Stimulated activated CD4-positive, alpha-beta T cell treated with anti-CD3 and anti-CD28 coated beads, TNF-alpha, amount 100 ng/mL, for 48 hours (primary cell): ENCODE results near the gene MTG1.
"Not testable (repeated sequence)": the region's sequence is repeated elsewhere in the genome, so short reads cannot be mapped to it uniquely, and the experiment has no call there.

ENCODE experiments used
- DNase-seq, 3 donors: peaks; one replicate each; pipeline ENCODE4 v3.0.0-alpha.2; 2020; ENCODE audit warnings: low read depth in 3 of 3

The MTG1 gene

DNA sequence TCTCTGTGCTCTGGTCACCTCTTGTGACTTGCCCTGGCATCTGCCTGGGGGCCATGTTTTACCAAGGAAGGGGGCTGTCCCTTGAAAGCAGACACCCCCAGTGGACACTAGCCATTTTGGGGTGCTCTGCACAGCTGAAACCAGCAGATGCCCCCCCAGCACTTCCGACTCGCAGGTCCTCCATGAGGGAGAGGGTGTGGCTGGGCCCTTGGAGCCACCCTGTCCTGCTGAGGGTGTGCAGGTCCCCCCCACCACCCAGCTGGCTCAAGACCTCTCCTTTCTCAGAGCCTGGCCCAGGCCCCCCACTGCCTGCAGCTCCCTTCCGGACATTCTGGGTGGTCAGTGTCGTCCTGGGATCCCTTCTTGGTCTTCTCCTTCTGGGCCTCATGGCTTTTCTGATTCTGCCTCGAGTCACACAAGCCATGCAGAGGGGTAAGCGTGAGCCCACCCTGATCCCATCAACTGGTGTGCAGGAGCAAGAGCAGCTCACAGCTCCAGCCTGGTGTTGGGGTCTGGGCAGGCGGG is 72.1 kb downstream of the MTG1 start:
- no peak for DNase-seq

DNA sequence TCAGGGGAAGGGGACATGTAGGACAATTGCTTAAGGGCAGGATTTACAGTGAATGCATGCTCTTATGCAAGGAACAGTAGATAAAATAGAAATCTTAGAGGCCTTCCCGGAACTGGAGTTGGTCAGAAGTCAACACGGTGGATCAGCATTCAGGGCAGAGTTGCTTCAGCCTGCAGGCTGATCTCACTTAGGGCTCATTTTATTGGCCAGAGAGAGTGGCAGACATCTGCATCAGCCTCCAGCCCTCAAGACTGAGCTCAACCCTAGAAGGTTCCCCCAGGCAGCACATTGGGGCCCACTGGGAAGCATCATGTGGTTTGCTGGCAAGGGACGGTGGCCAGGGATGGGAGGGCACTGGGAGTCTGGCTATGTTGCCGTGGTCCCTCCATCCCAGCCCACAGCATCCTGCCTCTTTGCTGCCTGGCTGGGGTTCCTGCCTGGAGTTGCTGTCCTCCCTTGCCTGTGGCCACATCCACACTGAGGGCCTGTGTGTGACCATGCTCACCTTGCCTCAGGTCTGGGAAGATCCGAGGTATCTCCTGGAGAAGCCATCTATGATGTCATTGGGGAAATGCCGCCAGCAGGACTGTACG is 72.8 kb downstream of the MTG1 start:
- no peak for DNase-seq

DNA sequence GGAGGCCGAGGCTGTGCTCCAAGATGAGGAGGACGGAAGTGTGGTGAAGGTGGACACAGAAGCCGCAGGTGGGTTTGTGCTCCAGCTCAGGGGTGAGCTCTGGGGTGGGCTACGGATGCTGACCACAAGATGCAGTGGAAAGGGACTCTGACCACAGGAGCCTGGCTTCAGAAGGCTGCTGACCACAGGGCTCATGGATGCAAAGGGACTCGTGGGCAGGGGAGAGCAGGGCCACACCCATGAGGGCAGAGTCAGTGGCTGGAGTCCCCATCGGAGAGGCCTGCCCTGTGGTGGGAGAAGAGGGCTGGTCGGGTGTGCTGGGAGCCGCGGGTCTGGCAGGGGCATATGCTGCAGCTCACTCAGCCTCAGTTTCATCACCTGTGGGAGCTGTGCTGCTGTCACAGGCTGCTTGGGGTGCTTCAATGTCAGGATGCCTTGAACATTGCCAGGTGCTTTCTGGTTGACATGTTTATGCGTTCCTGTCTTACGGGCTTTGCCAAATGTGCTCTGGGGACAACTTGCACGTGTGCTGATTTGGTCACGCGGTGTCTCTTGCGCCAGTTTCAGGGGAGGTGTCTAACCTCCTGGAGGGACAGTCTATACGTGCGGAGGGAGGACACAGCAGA is 73.4 kb downstream of the MTG1 start:
- no peak for DNase-seq

DNA sequence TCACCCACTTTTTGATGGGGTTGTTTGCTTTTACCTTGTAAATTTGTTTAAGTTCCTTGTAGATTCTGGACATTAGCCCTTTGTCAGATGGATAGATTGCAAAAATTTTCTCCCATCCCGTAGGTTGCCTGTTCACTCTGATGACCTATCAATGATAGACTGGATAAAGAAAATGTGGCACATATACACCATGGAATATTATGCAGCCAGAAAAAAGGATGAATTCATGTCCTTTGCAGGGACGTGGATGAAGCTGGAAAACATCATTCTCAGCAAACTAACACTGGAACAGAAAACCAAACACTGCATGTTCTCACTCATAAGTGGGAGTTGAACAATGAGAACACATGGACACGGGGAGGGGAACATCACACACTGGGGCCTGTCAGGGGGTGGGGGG is 75.2 kb downstream of the MTG1 start:
- DNase-seq: not testable (repeated sequence)

DNA sequence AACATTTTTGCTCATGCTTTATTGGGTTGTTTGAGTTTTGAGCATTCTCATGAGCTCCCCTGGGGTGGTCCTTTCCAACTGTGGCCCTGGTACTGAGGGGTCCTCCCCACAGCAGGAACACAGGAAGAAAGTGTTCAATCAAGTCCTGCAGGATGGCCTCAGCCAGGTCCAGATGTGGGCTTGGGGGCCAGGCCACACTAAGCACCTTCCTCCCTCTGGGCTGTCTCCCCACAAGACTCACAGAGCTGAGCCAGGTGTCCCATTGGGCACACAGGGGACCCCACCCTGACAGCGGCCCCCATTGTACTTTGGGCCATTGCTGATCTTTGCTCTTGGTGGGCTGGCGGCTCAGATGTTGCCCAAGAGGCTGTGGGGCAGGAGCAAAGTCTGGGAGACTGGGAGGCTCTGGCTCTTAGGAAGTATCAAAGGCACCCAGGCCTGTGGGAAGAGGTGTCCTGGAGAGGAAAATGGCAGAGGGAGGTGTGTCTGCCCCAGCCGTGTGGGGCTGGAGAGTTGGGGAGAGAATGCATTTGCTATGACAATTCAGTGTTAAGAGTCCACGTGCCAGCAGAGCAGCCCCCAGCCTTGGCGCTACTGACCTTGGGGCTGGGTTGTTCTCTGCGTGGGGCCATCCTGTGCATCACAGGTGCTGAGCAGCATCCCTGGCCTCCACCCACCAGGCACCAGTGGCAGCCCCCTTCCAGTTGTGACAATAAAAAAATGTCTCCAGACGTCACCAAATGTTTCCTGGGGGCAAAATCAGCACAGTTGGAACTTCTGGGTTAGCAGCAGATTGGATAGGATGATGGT is 77.5 kb downstream of the MTG1 start:
- DNase-seq: no peak
